C4-2B (cell line): ENCODE results near the gene GNPTG.

Source experiments
- ZFX ChIP-seq: fragments of 450-650 bp; IDR thresholded peaks from 2 replicates; pipeline ENCODE4 v1.6.1; 2017
- TF ChIP-seq, protein P1 (sequence below): fragments of 450-650 bp; conservative IDR thresholded peaks from 2 replicates; pipeline ENCODE4 v1.5.1; 2017; ENCODE audit warnings: mild to moderate bottlenecking

DNA sequence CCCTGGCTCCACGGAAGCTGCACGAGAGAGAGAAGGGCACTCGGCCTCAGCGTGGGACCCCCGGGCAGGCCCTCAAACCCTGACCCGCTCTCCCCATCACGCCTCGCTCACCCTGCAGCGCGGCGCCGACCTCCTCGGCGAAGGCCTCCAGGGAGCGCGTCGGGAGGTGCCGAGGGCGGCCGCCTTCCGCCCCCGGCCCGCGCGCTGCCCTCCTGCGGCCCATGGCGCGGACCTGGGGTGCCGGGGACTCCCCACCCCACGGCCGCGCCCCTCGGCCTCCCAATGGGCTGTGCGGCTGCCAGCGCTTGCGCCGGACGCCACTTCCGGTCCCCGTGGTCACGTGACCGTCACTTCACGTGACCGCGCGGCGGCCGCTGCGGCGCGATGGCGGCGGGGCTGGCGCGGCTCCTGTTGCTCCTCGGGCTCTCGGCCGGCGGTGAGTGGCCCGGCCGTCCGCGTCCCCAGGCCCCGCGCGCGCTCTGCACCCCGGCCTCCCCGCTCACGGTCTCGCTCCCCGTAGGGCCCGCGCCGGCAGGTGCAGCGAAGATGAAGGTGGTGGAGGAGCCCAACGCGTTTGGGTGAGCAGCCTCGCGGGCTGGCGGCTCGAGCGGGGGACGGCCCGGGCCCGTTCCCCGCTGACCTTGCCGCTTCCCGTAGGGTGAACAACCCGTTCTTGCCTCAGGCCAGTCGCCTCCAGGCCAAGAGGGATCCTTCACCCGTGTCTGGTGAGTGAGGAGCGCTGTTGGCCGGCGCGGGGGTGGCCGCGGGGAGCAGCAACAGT, at the start of gene GNPTG, which contains the start of gene TSR3:
- TF ChIP-seq, protein P1, sequence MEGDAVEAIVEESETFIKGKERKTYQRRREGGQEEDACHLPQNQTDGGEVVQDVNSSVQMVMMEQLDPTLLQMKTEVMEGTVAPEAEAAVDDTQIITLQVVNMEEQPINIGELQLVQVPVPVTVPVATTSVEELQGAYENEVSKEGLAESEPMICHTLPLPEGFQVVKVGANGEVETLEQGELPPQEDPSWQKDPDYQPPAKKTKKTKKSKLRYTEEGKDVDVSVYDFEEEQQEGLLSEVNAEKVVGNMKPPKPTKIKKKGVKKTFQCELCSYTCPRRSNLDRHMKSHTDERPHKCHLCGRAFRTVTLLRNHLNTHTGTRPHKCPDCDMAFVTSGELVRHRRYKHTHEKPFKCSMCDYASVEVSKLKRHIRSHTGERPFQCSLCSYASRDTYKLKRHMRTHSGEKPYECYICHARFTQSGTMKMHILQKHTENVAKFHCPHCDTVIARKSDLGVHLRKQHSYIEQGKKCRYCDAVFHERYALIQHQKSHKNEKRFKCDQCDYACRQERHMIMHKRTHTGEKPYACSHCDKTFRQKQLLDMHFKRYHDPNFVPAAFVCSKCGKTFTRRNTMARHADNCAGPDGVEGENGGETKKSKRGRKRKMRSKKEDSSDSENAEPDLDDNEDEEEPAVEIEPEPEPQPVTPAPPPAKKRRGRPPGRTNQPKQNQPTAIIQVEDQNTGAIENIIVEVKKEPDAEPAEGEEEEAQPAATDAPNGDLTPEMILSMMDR = no peak
- peak; percentile 71; the same call in 1 of the 2 replicates for TF ChIP-seq ZFX
